H9 (cell line): ENCODE data around the gene PPM1J. TPM values are rescaled to one million over a fixed set of nuclear protein-coding genes. Genes with fewer than 3 reads are reported as not detected.

Experiments
- DNase-seq: peaks from one replicate; pipeline ENCODE4 v3.0.0-alpha.2; 2017
- H2AFZ ChIP-seq: one replicate; pipeline ENCODE4 v1.6.1; 2013; ENCODE audit warnings: mild to moderate bottlenecking, low read length, control low read depth, moderate library complexity
- H2AK5ac ChIP-seq: 2 replicates; pipeline ENCODE4 v1.6.1; 2013; ENCODE audit warnings: low read length, control low read depth, mixed read lengths; ENCODE audit not compliant: insufficient read length
- H2BK120ac ChIP-seq: one replicate; pipeline ENCODE4 v1.6.1; 2013; ENCODE audit warnings: low read depth, mild to moderate bottlenecking, low read length, control low read depth, inconsistent platforms; ENCODE audit not compliant: poor library complexity, severe bottlenecking
- H2BK12ac ChIP-seq: 2 replicates; pipeline ENCODE4 v1.6.1; 2013; ENCODE audit warnings: low read length, control low read depth, mixed read lengths, low read depth; ENCODE audit not compliant: insufficient read length
- H2BK15ac ChIP-seq: 2 replicates; pipeline ENCODE4 v1.6.1; 2013; ENCODE audit warnings: low read depth, low read length, control low read depth
- H2BK20ac ChIP-seq: one replicate; pipeline ENCODE4 v1.6.1; 2013; ENCODE audit warnings: low read depth, mild to moderate bottlenecking, low read length, control low read depth, inconsistent platforms; ENCODE audit not compliant: poor library complexity, severe bottlenecking
- H2BK5ac ChIP-seq: 2 replicates; pipeline ENCODE4 v1.6.1; 2013; ENCODE audit warnings: low read length, control low read depth, mixed read lengths; ENCODE audit not compliant: insufficient read length
- H3K14ac ChIP-seq: 2 replicates; pipeline ENCODE4 v1.6.1; 2013; ENCODE audit warnings: low read length, control low read depth; ENCODE audit not compliant: insufficient read depth
- H3K18ac ChIP-seq: 2 replicates; pipeline ENCODE4 v1.6.1; 2013; ENCODE audit warnings: low read depth, mild to moderate bottlenecking, mixed read lengths, low read length, control low read depth; ENCODE audit not compliant: insufficient read length
- H3K23ac ChIP-seq: 2 replicates; pipeline ENCODE4 v1.6.1; 2013; ENCODE audit warnings: low read length, control low read depth, mixed read lengths, low read depth; ENCODE audit not compliant: insufficient read length
- H3K23me2 ChIP-seq: 2 replicates; pipeline ENCODE4 v1.6.1; 2013; ENCODE audit warnings: low read depth, mild to moderate bottlenecking, mixed read lengths, low read length, control low read depth; ENCODE audit not compliant: insufficient read length, poor library complexity, severe bottlenecking
- H3K27ac ChIP-seq: 2 replicates; pipeline ENCODE4 v1.5.1; 2013; ENCODE audit warnings: low read length, control low read depth, mixed read lengths, low read depth; ENCODE audit not compliant: insufficient read length
- H3K27me3 ChIP-seq: 2 replicates; pipeline ENCODE4 v1.6.1; 2013; ENCODE audit warnings: low read length, control low read depth, inconsistent platforms; ENCODE audit not compliant: insufficient read depth
- H3K4ac ChIP-seq: 2 replicates; pipeline ENCODE4 v1.6.1; 2013; ENCODE audit warnings: low read depth, mild to moderate bottlenecking, control low read depth, inconsistent platforms, low read length, moderate library complexity
- H3K4me1 ChIP-seq: 2 replicates; pipeline ENCODE4 v1.6.1; 2013; ENCODE audit warnings: low read length, control low read depth, inconsistent platforms; ENCODE audit not compliant: insufficient read depth
- H3K4me2 ChIP-seq: 2 replicates; pipeline ENCODE4 v1.6.1; 2013; ENCODE audit warnings: low read length, control low read depth, mixed read lengths; ENCODE audit not compliant: insufficient read length, insufficient read depth
- H3K56ac ChIP-seq: 2 replicates; pipeline ENCODE4 v1.6.1; 2013; ENCODE audit warnings: low read depth, mild to moderate bottlenecking, mixed read lengths, low read length, control low read depth; ENCODE audit not compliant: insufficient read length
- H3K79me1 ChIP-seq: 2 replicates; pipeline ENCODE4 v1.6.1; 2013; ENCODE audit warnings: low read depth, mild to moderate bottlenecking, moderate library complexity, low read length, control low read depth, inconsistent platforms; ENCODE audit not compliant: insufficient read depth, poor library complexity, severe bottlenecking
- H3K79me2 ChIP-seq: 2 replicates; pipeline ENCODE4 v1.6.1; 2013; ENCODE audit warnings: low read length, control low read depth, inconsistent platforms; ENCODE audit not compliant: insufficient read depth
- H3K9ac ChIP-seq: 2 replicates; pipeline ENCODE4 v1.6.1; 2013; ENCODE audit warnings: low read length, control low read depth, mixed read lengths; ENCODE audit not compliant: insufficient read length; ENCODE audit errors: extremely low read depth
- H3K9me3 ChIP-seq: one replicate; pipeline ENCODE4 v1.6.1; 2013; ENCODE audit warnings: low read depth, low read length, inconsistent platforms; ENCODE audit not compliant: control insufficient read depth
- H3T11ph ChIP-seq: one replicate; pipeline ENCODE4 v1.6.1; 2013; ENCODE audit warnings: mild to moderate bottlenecking, low read length, control low read depth, inconsistent platforms
- H4K20me1 ChIP-seq: one replicate; pipeline ENCODE4 v1.6.1; 2013; ENCODE audit not compliant: control insufficient read depth, insufficient read length, insufficient read depth
- H4K5ac ChIP-seq: 2 replicates; pipeline ENCODE4 v1.6.1; 2013; ENCODE audit warnings: low read depth, mild to moderate bottlenecking, mixed read lengths, low read length, control low read depth; ENCODE audit not compliant: insufficient read length
- H4K8ac ChIP-seq: replicated peaks from 2 replicates; pipeline ENCODE4 v1.6.1; 2013; ENCODE audit warnings: low read length, control low read depth, mixed read lengths, low read depth; ENCODE audit not compliant: insufficient read length
- H4K91ac ChIP-seq: 2 replicates; pipeline ENCODE4 v1.6.1; 2013; ENCODE audit warnings: low read depth, mild to moderate bottlenecking, moderate library complexity, mixed read lengths, low read length, control low read depth; ENCODE audit not compliant: insufficient read length
- H3K27ac Mint-ChIP-seq, 3 experiments: 2 replicates in 2 of 3; 3 replicates in 1 of 3; pipeline ENCODE4 v1.8.0; 2020 to 2021; ENCODE audit warnings: mixed read lengths in 3 of 3, mild to moderate bottlenecking in 1 of 3, moderate library complexity in 1 of 3
- H3K27me3 Mint-ChIP-seq: 2 replicates; pipeline ENCODE4 v1.8.0; 2021; ENCODE audit warnings: low read depth, mild to moderate bottlenecking, moderate library complexity, mixed read lengths
- H3K36me3 Mint-ChIP-seq, 3 experiments: 2 replicates in 2 of 3; 3 replicates in 1 of 3; pipeline ENCODE4 v1.8.0; 2020 to 2021; ENCODE audit warnings: low read depth in 3 of 3, mixed read lengths in 3 of 3; ENCODE audit not compliant: insufficient read depth in 1 of 3
- H3K4me1 Mint-ChIP-seq, 2 experiments: 2 replicates each; pipeline ENCODE4 v1.8.0; 2020; ENCODE audit warnings: mixed read lengths in 2 of 2
- H3K4me3 Mint-ChIP-seq, 2 experiments: 2 replicates in 1 of 2; 3 replicates in 1 of 2; pipeline ENCODE4 v1.8.0; 2020 to 2021; ENCODE audit warnings: mild to moderate bottlenecking in 2 of 2, mixed read lengths in 2 of 2, moderate library complexity in 1 of 2
- H3K9me3 Mint-ChIP-seq, 2 experiments: 2 replicates in 1 of 2; 3 replicates in 1 of 2; pipeline ENCODE4 v1.8.0; 2020; ENCODE audit warnings: mild to moderate bottlenecking in 2 of 2, mixed read lengths in 2 of 2, moderate library complexity in 1 of 2
- CTCF ChIP-seq: fragments of 200-600 bp; sonication (generic); conservative IDR thresholded peaks from 3 replicates; pipeline ENCODE4 v1.8.0; 2021; ENCODE audit warnings: antibody characterized with exemption, mild to moderate bottlenecking
- WGBS: extraction: QIAGEN DNeasy Blood & Tissue Kit; methylation state at CpG from one replicate; pipeline ENCODE4 v1.1.7; 2013; ENCODE audit warnings: missing lambda C conversion rate, low lambda C conversion rate, mixed read lengths; ENCODE audit not compliant: insufficient read length; ENCODE audit errors: extremely low coverage; 5-methylcytosine and 5-hydroxymethylcytosine counted together
- total RNA-seq: library from RNA; stranded (reverse); gene quantifications from 2 replicates; pipeline ENCODE4 v1.2.1, GENCODE V29; 2021

PPM1J gene
- total RNA-seq, 1 experiment from 2014 or later = 12.7 TPM

GRCh38 chr1:112687361-112687760 is 27.8 kb downstream of the PPM1J start:
- no peak overlapping the region for H3K14ac ChIP-seq
- no peak overlapping the region for H3K4ac ChIP-seq
- H3K79me1 ChIP-seq = no peaks in the 10 kb centered on the region
- H3K56ac ChIP-seq = no peak overlapping the region
- no peak overlapping the region for H2AFZ ChIP-seq
- Mint-ChIP-seq H3K9me3 (no peaks in the 10 kb centered on the region), H3K27me3 (no peaks in the 10 kb centered on the region), H3K4me3 (no peak overlapping the region), H3K36me3 (peaks cover 10 to 33% (median 27%) of the 10 kb centered on the region in 3 experiments; a peak in 6 of 7 replicates), H3K4me1 (peaks cover 12 to 13% of the 10 kb centered on the region in 2 experiments), H3K27ac (no peak overlapping the region)
- H2BK15ac ChIP-seq = no peak overlapping the region
- H3T11ph ChIP-seq = no peak overlapping the region
- H3K9ac ChIP-seq = no peak overlapping the region
- no peak overlapping the region for H3K23ac ChIP-seq
- H2BK20ac ChIP-seq = no peak overlapping the region
- no peak overlapping the region for H2BK5ac ChIP-seq
- no peak overlapping the region for H2BK12ac ChIP-seq
- no peaks in the 10 kb centered on the region for H3K23me2 ChIP-seq
- H4K20me1 ChIP-seq = no peaks in the 10 kb centered on the region
- no peak overlapping the region for H4K91ac ChIP-seq
- no peak overlapping the region for H3K27ac ChIP-seq
- no peaks in the 10 kb centered on the region for H3K4me1 ChIP-seq
- WGBS = no CpG with 5 or more reads among the region's 4 CpGs
- no peak for TF ChIP-seq CTCF
- no peak overlapping the region for H4K8ac ChIP-seq
- H4K5ac ChIP-seq = no peak overlapping the region
- H3K4me2 ChIP-seq = no peak overlapping the region
- no peak for DNase-seq
- no peaks in the 10 kb centered on the region for H3K27me3 ChIP-seq
- no peak overlapping the region for H3K18ac ChIP-seq
- H3K79me2 ChIP-seq = no peaks in the 10 kb centered on the region
- H2AK5ac ChIP-seq = no peak overlapping the region
- H2BK120ac ChIP-seq = no peak overlapping the region
- no peaks in the 10 kb centered on the region for H3K9me3 ChIP-seq
